Measurements from ENCODE around the gene ENO3. TPM values are rescaled to one million over a fixed set of nuclear protein-coding genes. Genes with fewer than 3 reads are reported as not detected.

ENO3 gene
- total RNA-seq, 1 experiment from 2014 or later, result 24.6 TPM

DNA sequence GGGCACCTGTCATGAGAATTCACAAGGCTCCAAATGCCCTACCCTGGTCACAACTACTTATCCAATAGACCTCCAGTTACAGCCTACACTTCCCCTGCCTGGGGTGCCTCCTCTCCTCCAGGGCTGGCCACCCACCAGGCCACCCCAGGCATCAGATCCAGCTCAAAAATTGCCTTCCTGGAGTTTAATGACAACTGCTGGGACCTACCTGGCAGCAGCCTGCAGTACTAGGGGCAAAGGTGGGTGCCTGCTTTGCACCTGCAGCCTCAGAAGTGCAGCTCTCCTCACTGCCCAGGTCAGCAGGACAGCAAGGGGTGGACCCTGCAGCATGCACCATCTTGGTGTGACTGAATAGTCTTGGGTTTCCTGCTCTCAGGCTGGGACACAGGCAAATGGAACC lies 15.3 kb upstream of the ENO3 start:
- Histone ChIP-seq H3K4me3 (replicated peaks in 1 of 2; ENCODE audit: low read depth in 1 of 2, low read length in 2 of 2) (no peak overlapping the region), H3K4me2 (ENCODE audit: low read length) (no peak overlapping the region), H3K27me3 (ENCODE audit: insufficient read depth, low read length) (no peaks in the 10 kb centered on the region), H3K27ac (ENCODE audit: low read depth, low read length) (no peak overlapping the region), H3K9me2 (ENCODE audit: insufficient read depth) (no peaks in the 10 kb centered on the region), H4K20me1 (ENCODE audit: insufficient read depth) (no peaks in the 10 kb centered on the region), H2AFZ (ENCODE audit: low read depth, low read length, poor library complexity, severe bottlenecking) (no peak overlapping the region), H3K4me1 (ENCODE audit: control insufficient read depth in 1 of 2, insufficient read depth in 2 of 2, low read length in 2 of 2) (peaks cover 9 to 22% of the 10 kb centered on the region in 2 experiments), H3K9me3 (ENCODE audit: control insufficient read depth in 1 of 2, insufficient read depth in 1 of 2, low read depth in 1 of 2, low read length in 2 of 2) (no peaks in the 10 kb centered on the region), H3K9ac (ENCODE audit: low read length) (no peak overlapping the region), H3K79me2 (ENCODE audit: insufficient read depth, low read length) (peaks cover 22% of the 10 kb centered on the region), H3K36me3 (ENCODE audit: control insufficient read depth in 1 of 2, insufficient read depth in 2 of 2, low read length in 2 of 2) (peaks cover 0 to 17% of the 10 kb centered on the region in 2 experiments; a peak in 1 of 4 replicates)
- no peak for TF ChIP-seq EGR1 (IDR thresholded peaks at IDR 0.05; ENCODE audit: low read depth)
- no peak for TF ChIP-seq EZH2phosphoT487 (IDR thresholded peaks at IDR 0.05; ENCODE audit: borderline replicate concordance)
- TF ChIP-seq, protein P1, sequence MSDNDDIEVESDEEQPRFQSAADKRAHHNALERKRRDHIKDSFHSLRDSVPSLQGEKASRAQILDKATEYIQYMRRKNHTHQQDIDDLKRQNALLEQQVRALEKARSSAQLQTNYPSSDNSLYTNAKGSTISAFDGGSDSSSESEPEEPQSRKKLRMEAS (IDR thresholded peaks at IDR 0.05), result no peak
- TF ChIP-seq CBX3 (IDR thresholded peaks at IDR 0.05; ENCODE audit: low read depth), result no peak
- TF ChIP-seq SRF (IDR thresholded peaks at IDR 0.05; ENCODE audit: low read depth), result no peak
- TF ChIP-seq CEBPB (IDR thresholded peaks at IDR 0.05; ENCODE audit: low read depth), result no peak
- TF ChIP-seq ZNF274 (IDR thresholded peaks at IDR 0.05; ENCODE audit: low read depth, low read length), result no peak
- TF ChIP-seq ELF1 (IDR thresholded peaks at IDR 0.05; ENCODE audit: borderline replicate concordance, low read depth), result no peak
- TF ChIP-seq, protein P2, sequence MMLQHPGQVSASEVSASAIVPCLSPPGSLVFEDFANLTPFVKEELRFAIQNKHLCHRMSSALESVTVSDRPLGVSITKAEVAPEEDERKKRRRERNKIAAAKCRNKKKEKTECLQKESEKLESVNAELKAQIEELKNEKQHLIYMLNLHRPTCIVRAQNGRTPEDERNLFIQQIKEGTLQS (IDR thresholded peaks at IDR 0.05), result no peak
- no peak for TF ChIP-seq SP1 (IDR thresholded peaks at IDR 0.05; ENCODE audit: low read depth)
- no peak for TF ChIP-seq RAD21 (IDR thresholded peaks at IDR 0.05; ENCODE audit: low read depth)
- TF ChIP-seq TCF7L2 (IDR thresholded peaks at IDR 0.05; ENCODE audit: borderline replicate concordance, extremely low read depth, insufficient read depth, insufficient read length), result no peak
- no peak for TF ChIP-seq JUND (IDR thresholded peaks at IDR 0.05)
- TF ChIP-seq, protein P3, sequence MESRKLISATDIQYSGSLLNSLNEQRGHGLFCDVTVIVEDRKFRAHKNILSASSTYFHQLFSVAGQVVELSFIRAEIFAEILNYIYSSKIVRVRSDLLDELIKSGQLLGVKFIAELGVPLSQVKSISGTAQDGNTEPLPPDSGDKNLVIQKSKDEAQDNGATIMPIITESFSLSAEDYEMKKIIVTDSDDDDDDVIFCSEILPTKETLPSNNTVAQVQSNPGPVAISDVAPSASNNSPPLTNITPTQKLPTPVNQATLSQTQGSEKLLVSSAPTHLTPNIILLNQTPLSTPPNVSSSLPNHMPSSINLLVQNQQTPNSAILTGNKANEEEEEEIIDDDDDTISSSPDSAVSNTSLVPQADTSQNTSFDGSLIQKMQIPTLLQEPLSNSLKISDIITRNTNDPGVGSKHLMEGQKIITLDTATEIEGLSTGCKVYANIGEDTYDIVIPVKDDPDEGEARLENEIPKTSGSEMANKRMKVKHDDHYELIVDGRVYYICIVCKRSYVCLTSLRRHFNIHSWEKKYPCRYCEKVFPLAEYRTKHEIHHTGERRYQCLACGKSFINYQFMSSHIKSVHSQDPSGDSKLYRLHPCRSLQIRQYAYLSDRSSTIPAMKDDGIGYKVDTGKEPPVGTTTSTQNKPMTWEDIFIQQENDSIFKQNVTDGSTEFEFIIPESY (IDR thresholded peaks at IDR 0.05; ENCODE audit: extremely low read depth, insufficient replicate concordance, low read length), result no peak
- no peak for TF ChIP-seq EZH2 (IDR thresholded peaks at IDR 0.05)
- TF ChIP-seq FOSL1 (IDR thresholded peaks at IDR 0.05; ENCODE audit: low read depth), result no peak
- DNase-seq (ENCODE audit: low read depth, low spot score), result no peak
- ChIA-PET RAD21 (ENCODE audit: low non-redundant PET in 1 of 2, low total read pairs in 2 of 2, uncharacterized antibody in 2 of 2, unreplicated experiment in 2 of 2) (no interaction called here), POLR2A (no interaction called here), CTCF (no interaction called here)
- ATAC-seq, result no peak
- no TSS peak for BruUV-seq (replicated peaks)
- intact Hi-C loops (cut with micrococcal nuclease), result loop anchor here (2.0 kb wide), 1 partner anchor 15 kb away; no protein-coding TSS in a partner anchor
